ENCODE results near the gene SMOC2.
"Not testable (repeated sequence)": the region's sequence is repeated elsewhere in the genome, so short reads cannot be mapped to it uniquely, and the experiment has no call there.

The SMOC2 gene

GRCh38 chr6:168546151-168546550 lies 105.2 kb downstream of the SMOC2 start:
- no peak for DNase-seq

GRCh38 chr6:168546730-168547129 lies 105.7 kb downstream of the SMOC2 start:
- DNase-seq: no peak

- DNase-seq: no peak
Observed at GRCh38 chr6:168550326-168550725, 109.3 kb downstream of the SMOC2 start.

GRCh38 chr6:168554472-168554871 lies 113.5 kb downstream of the SMOC2 start:
- no peak for DNase-seq

- no peak for DNase-seq
Observed at GRCh38 chr6:168554898-168555617, 114.1 kb downstream of the SMOC2 start.

GRCh38 chr6:168555618-168556273 lies 114.8 kb downstream of the SMOC2 start:
- no peak for DNase-seq

- DNase-seq: no peak
Observed at GRCh38 chr6:168557512-168557911, 116.5 kb downstream of the SMOC2 start.

- DNase-seq: no peak
Observed at GRCh38 chr6:168558686-168559085, 117.7 kb downstream of the SMOC2 start.

GRCh38 chr6:168559574-168560098 lies 118.7 kb downstream of the SMOC2 start:
- DNase-seq: no peak

- DNase-seq: no peak
Observed at GRCh38 chr6:168560126-168560525, 119.1 kb downstream of the SMOC2 start.

GRCh38 chr6:168562576-168563151 lies 121.7 kb downstream of the SMOC2 start:
- no peak for DNase-seq

- DNase-seq: no peak
Observed at GRCh38 chr6:168563656-168564055, 122.7 kb downstream of the SMOC2 start.

GRCh38 chr6:168565112-168565511 lies 124.1 kb downstream of the SMOC2 start:
- DNase-seq: no peak

GRCh38 chr6:168570211-168570610 lies 129.2 kb downstream of the SMOC2 start:
- DNase-seq: no peak

- no peak for DNase-seq
Observed at GRCh38 chr6:168571268-168571667, 130.3 kb downstream of the SMOC2 start.

- not testable (repeated sequence) for DNase-seq
Observed at GRCh38 chr6:168573276-168573835, 132.4 kb downstream of the SMOC2 start.

GRCh38 chr6:168574075-168574698 lies 133.2 kb downstream of the SMOC2 start:
- no peak for DNase-seq

- DNase-seq: peak; percentile 3
Observed at GRCh38 chr6:168574699-168575195, 133.8 kb downstream of the SMOC2 start.

GRCh38 chr6:168575346-168576098 lies 134.5 kb downstream of the SMOC2 start:
- no peak for DNase-seq

GRCh38 chr6:168576388-168576787 lies 135.4 kb downstream of the SMOC2 start:
- no peak for DNase-seq

GRCh38 chr6:168577496-168577895 lies 136.5 kb downstream of the SMOC2 start:
- no peak for DNase-seq

GRCh38 chr6:168578036-168578435 lies 137.1 kb downstream of the SMOC2 start:
- DNase-seq: no peak

All from hematopoietic multipotent progenitor cell treated with erythropoietin and hydrocortisone succinate and interleukin-3 and kit ligand, for 4 days (in vitro differentiated cells).